ENCODE data around the gene DICER1. TPM values are rescaled to one million over a fixed set of nuclear protein-coding genes. Genes with fewer than 3 reads are reported as not detected.

Gene DICER1
- total and polyA plus RNA-seq, 2 donors (not counting 1 experiment from before 2014, with no cell fraction given) = 15.4 to 90.4 TPM

GRCh38 chr14:95127531-95127911 is 29.8 kb downstream of the DICER1 start:
- Histone ChIP-seq H4K20me1 (ENCODE audit: control insufficient read depth, insufficient read depth, low read length, poor library complexity, severe bottlenecking) (peaks cover 11% of the 10 kb centered on the region), H3K79me2 (ENCODE audit: control insufficient read depth, insufficient read depth, low read length) (peaks cover 24% of the 10 kb centered on the region), H3K36me3 (replicated peaks in 1 of 2; ENCODE audit: control extremely low read depth in 1 of 2, control insufficient read depth in 1 of 2, extremely low read depth in 1 of 2, insufficient read depth in 2 of 2, low read length in 1 of 2) (peaks cover 12 to 53% of the 10 kb centered on the region in 2 experiments), H3K27me3 (replicated peaks in 1 of 4; ENCODE audit: control extremely low read depth in 1 of 4, control insufficient read depth in 3 of 4, insufficient read depth in 4 of 4, low read length in 3 of 4) (no peaks in the 10 kb centered on the region), H2AFZ (ENCODE audit: insufficient read depth, low read depth, low read length, poor library complexity, severe bottlenecking) (no peak overlapping the region), H3K9me3 (ENCODE audit: control extremely low read depth in 1 of 3, control insufficient read depth in 2 of 3, insufficient read depth in 1 of 3, low read length in 2 of 3) (no peaks in the 10 kb centered on the region), H3K27ac (ENCODE audit: low read length in 2 of 2) (no peak overlapping the region), H3K4me3 (ENCODE audit: control extremely low read depth in 1 of 5, extremely low read depth in 1 of 5, insufficient read depth in 1 of 5, low read depth in 2 of 5, low read length in 4 of 5) (no peak overlapping the region), H3K4me2 (replicated peaks; ENCODE audit: low read depth, low read length, poor library complexity, severe bottlenecking) (no peak overlapping the region), H3K9ac (ENCODE audit: low read length) (no peak overlapping the region), H3K4me1 (ENCODE audit: control insufficient read depth in 2 of 2, insufficient read depth in 2 of 2, low read length in 2 of 2) (no peaks in the 10 kb centered on the region)
- WGBS (ENCODE audit: insufficient coverage) = 100% methylated on average over 1 of the region's 4 CpGs
- intact Hi-C loops (cut with micrococcal nuclease) = no loop called here
- ATAC-seq (ENCODE audit: low read depth) = no peak
- Mint-ChIP-seq H3K27ac (no peak overlapping the region), H3K9me3 (ENCODE audit: insufficient read depth) (no peaks in the 10 kb centered on the region), H3K4me3 (no peak overlapping the region), H3K4me1 (peaks cover 3% of the 10 kb centered on the region), H3K27me3 (no peaks in the 10 kb centered on the region)
- no peak for DNase-seq
- ChIA-PET POLR2A (no interaction called here), CTCF (no interaction called here)
- TF ChIP-seq CTCF (IDR thresholded peaks at IDR 0.05) (no peak), EZH2 (IDR thresholded peaks at IDR 0.05; ENCODE audit: borderline replicate concordance, insufficient read depth, low read depth, low read length, poor library complexity, severe bottlenecking) (no peak)

- Mint-ChIP-seq H3K4me3 (no peak overlapping the region), H3K9me3 (ENCODE audit: insufficient read depth) (no peaks in the 10 kb centered on the region), H3K4me1 (peaks cover 3% of the 10 kb centered on the region), H3K27me3 (no peaks in the 10 kb centered on the region), H3K27ac (no peak overlapping the region)
- no peak for TF ChIP-seq EZH2 (IDR thresholded peaks at IDR 0.05; ENCODE audit: borderline replicate concordance, insufficient read depth, low read depth, low read length, poor library complexity, severe bottlenecking)
- no peak for TF ChIP-seq CTCF (IDR thresholded peaks at IDR 0.05)
- POLR2A ChIA-PET = no interaction called here
- H3K4me2 ChIP-seq (replicated peaks; ENCODE audit: low read depth, low read length, poor library complexity, severe bottlenecking) = no peak overlapping the region
- no peak overlapping the region for H3K27ac ChIP-seq (ENCODE audit: low read length in 2 of 2)
- no peaks in the 10 kb centered on the region for H3K27me3 ChIP-seq (replicated peaks in 1 of 4; ENCODE audit: control extremely low read depth in 1 of 4, control insufficient read depth in 3 of 4, insufficient read depth in 4 of 4, low read length in 3 of 4)
- H2AFZ ChIP-seq (ENCODE audit: insufficient read depth, low read depth, low read length, poor library complexity, severe bottlenecking) = no peak overlapping the region
- H3K9me3 ChIP-seq (ENCODE audit: control extremely low read depth in 1 of 3, control insufficient read depth in 2 of 3, insufficient read depth in 1 of 3, low read length in 2 of 3) = no peaks in the 10 kb centered on the region
- H3K36me3 ChIP-seq (replicated peaks in 1 of 2; ENCODE audit: control extremely low read depth in 1 of 2, control insufficient read depth in 1 of 2, extremely low read depth in 1 of 2, insufficient read depth in 2 of 2, low read length in 1 of 2) = peaks cover 12 to 48% of the 10 kb centered on the region in 2 experiments
- intact Hi-C loops (cut with micrococcal nuclease) = no loop called here
- ATAC-seq (ENCODE audit: low read depth) = no peak
- peaks cover 11% of the 10 kb centered on the region for H4K20me1 ChIP-seq (ENCODE audit: control insufficient read depth, insufficient read depth, low read length, poor library complexity, severe bottlenecking)
- no peak overlapping the region for H3K9ac ChIP-seq (ENCODE audit: low read length)
- peaks cover 20% of the 10 kb centered on the region for H3K79me2 ChIP-seq (ENCODE audit: control insufficient read depth, insufficient read depth, low read length)
- no peak overlapping the region for H3K4me3 ChIP-seq (ENCODE audit: control extremely low read depth in 1 of 5, extremely low read depth in 1 of 5, insufficient read depth in 1 of 5, low read depth in 2 of 5, low read length in 4 of 5)
- no peak for DNase-seq
- WGBS (ENCODE audit: insufficient coverage) = 100% methylated on average over 1 of the region's 1 CpG
- CTCF ChIA-PET = no interaction called here
- H3K4me1 ChIP-seq (ENCODE audit: control insufficient read depth in 2 of 2, insufficient read depth in 2 of 2, low read length in 2 of 2) = no peaks in the 10 kb centered on the region
Measured at GRCh38 chr14:95126906-95127530, 30.3 kb downstream of the DICER1 start.

Measured in B cell (primary cell).